HG02588 (cell line): ENCODE measurements around the gene PAX8.

Experiments
- ATAC-seq: cut with Tn5 transposase; IDR thresholded peaks from one replicate; pipeline ENCODE4 v1.9.1; 2021; ENCODE audit warnings: mild to moderate bottlenecking, moderate library complexity; ENCODE audit not compliant: unreplicated experiment

The PAX8 gene

GRCh38 chr2:113224647-113225236 is 54.0 kb downstream of the PAX8 start:
- ATAC-seq: no peak

- no peak for ATAC-seq
These were observed 54.9 kb downstream of the PAX8 start for GRCh38 chr2:113223813-113224212.

GRCh38 chr2:113221846-113222245 is 56.9 kb downstream of the PAX8 start:
- ATAC-seq: no peak

GRCh38 chr2:113220970-113221708 is 57.6 kb downstream of the PAX8 start:
- ATAC-seq: no peak

DNA sequence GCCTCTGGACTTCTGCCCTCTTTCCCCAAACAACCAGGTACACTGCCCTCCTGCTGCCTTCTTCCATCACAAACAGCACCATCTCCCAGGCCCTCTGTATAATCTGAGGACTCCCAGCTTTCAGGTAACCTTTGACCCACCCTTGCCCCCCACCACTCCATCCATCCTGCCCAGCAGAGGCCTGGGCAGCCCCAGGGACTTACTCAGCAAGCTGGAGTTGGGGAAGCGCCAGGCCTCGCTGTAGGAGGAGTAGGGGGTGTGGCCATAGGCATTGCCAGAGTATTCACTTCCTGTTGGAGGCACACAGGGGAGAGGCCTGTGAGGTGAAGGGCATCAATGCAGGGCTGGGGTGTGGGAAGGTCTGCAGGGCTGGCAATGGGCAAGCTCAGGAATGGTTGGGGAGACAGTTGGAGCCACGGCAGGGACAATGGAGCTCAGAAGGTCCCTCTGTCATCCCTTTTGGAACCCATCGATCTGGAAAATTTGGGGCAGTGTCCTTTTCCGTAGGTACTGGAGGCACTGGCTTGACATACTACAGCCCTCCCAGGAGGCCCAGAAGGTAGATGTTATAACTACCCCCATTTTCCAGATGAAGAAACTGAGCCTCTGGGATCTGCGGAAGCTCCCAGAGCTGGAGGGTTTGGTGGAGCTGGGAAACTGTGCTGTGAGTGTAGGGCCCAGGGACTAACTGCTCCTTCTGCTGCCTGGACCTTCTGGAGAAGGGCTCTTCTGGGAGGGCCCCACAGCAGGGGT is 58.7 kb downstream of the PAX8 start:
- ATAC-seq: no peak

DNA sequence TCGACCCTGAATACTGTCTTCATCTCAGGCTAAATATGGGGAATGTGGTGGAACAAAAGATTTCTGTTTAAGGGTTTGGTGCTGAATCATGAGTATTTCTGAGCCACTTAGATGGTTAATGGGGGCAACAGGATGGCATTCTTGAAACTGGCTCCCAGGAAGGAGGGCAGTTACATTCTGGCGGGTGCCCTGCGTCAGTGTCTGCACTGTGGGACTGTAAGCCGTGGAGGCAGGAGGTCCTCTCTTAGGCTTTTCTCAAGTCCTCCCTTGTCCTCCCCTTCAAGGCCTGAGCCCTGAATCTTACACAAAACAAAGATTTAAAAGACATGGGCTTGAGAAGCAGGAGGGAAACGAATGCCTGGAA is 59.2 kb downstream of the PAX8 start:
- no peak for ATAC-seq

GRCh38 chr2:113219092-113219441 is 59.7 kb downstream of the PAX8 start:
- no peak for ATAC-seq

GRCh38 chr2:113218283-113219091 is 60.2 kb downstream of the PAX8 start:
- ATAC-seq: no peak

- no peak for ATAC-seq
These were observed 61.1 kb downstream of the PAX8 start for GRCh38 chr2:113217455-113218282.

- ATAC-seq: no peak
These were observed 61.7 kb downstream of the PAX8 start for GRCh38 chr2:113216891-113217454.

DNA sequence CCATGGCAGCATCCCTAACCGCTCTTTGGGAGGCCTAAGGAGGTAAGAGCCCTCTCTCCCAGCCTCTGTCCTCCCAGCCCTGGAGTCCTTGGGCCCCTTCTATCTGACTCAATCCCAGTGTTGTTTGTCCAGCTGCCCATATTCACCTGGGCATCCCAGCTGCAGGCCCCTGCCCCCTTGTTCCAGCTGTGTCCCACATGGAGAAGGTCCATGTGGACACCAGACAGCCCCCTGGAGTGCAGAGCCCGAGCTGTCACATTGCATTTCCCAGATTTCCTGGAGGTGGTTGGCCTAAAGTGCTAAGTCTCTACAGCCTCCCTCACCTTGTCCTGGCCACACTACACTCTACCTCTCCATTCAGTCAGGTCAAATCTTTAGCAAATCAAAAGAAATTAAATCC is 62.4 kb downstream of the PAX8 start:
- no peak for ATAC-seq

DNA sequence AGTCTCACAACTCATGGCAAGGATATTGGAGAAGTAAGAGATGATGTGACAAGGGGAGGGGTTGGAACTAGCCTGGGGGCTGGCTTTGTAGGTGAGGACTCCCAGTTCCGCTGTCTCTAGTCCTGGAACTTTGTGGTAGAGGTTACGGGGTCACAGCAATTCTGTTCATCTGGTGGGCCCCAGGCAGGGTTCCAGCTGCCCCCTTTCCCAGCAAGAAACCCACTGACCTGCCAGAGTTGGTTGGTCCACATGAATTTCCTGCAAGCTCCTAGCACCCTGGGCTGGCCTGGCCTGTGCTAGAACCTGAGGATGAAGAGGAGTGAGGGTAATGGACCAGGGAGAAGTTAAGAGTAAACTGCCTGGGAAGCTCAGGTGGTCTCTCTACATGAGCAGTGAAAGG is 63.7 kb downstream of the PAX8 start:
- no peak for ATAC-seq

DNA sequence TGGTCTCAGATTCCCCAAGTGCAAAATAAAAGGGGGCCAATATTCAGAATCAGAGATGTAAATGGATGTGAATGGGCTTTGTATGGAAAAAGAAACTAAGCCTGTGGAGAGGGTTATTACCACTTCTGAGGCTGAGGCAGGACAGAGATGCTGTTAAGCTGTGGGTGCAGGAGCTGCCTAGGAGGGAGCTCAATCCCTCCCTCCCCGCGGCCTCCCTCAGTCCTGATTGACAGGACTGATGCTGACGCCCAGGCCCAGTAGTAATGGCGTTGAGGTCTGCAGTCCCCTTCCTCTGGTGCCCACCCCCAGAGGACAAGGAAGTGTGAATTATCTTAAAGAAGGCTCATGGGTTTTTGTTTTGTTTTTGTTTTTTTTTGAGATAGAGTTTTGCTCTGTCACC is 64.6 kb downstream of the PAX8 start:
- ATAC-seq: no peak

DNA sequence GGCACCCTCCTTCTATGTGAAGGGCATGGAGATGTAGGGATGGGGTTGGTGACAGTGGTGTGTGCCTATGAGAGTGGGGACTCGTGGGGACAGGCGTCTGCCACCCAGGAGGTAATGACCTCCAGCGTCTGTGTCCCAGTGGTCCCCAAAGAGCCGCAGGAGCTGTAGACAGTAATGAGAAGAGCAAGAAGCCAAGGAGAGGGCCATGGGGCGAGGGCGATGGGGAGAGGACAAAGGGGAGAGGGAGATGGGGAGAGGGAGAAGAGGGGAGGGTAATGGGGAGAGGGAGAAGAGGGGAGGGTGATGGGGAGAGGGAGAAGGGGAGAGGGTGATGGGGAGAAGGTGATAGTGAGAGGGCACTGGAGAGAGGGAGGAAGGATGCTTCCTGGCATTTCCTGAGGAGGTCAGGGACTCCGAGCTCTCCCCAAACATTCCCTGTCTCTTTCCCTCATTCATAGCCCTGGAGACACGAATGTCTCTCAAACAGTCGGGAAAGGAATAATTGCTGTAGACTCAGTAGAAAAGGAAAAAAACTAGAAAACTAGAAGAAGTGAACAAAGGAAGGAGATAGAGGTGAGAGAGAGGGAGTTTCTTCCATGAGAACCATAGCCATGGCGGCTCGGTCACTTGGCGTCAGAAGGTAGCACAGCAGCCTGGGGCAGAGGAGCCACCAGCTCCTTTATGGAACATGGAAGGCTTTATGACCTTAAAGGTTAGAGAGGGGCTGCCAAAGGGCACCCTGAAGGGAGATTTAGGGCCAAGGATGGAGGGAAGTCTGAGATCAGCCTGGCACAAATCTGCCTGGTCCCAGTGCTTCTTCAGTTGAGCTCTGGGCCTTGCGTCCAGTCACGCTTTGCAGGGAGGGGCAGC is 65.4 kb downstream of the PAX8 start:
- ATAC-seq: no peak

- ATAC-seq: no peak
These were observed 66.3 kb downstream of the PAX8 start for GRCh38 chr2:113212245-113213060.

DNA sequence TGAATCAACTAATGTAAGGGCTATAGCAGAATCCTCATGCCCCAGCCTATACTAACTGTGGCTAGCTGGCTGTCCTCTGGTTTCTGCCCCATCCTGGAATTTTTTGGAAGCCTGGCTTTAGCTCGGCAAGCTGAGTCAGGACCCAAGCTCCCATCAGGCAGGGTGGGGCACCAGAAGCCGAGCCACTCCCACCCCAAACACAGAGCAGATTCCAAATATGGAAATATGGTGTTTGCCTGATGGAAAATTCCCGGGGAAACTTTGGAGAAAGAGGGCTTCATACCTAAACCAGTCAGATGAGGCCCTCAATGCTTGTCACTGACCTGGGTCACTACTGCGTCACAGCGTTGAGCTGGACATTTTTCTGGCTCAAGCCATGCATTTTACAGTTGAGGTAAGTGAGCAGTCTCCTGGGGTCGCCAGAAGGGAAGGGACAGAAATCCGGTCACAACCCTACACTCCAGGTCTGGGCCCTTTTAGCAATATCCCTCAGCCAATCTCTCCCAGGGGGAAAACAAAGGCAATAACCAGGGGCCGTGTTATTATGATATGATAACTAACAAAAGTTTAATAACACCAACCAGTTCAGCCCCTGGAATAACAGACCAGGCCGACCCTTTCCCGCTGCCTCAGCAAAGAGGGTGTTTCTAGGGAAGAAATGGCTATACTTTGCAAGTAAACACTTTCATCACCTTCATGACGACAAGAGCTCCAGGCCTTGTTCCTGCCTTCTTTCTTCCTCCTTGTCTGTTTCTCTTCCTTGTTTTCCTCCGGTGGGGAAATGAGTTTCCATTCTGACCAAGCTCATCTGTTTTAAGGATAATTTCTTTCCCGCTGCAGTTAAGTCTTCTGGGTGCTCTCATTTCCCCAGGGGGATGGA is 67.3 kb downstream of the PAX8 start:
- no peak for ATAC-seq

DNA sequence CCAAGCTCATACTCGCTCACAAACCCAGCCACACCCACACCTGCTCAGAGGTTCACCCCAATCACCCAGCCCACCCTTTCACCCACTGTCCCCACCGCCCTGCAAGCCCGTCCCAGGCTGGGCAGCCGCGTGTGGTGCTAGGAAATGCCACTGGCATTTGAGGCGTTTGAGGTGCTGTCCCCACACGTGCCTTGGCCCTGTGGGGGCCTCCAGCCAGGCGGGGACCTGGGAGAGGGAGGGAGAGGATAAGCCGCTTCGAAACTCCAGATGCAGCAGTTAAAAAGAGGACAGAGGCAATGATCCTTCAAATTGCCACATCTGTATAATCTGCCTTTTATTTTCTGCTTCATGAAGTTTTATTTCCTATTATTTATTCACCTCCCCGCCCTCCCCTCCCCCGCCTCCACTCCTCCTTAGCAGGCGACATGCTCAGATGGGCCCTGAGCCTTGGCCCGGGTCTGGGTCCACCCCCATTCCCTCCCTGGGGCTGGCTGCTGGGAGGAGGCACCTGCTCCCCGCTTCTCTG is 69.0 kb downstream of the PAX8 start:
- ATAC-seq: no peak
